ENCODE data around the gene UBE2Z.
A peak's percentile ranks its signal among the peaks of the same experiment; 100 is the strongest.
"Not testable (repeated sequence)": the region's sequence is repeated elsewhere in the genome, so short reads cannot be mapped to it uniquely, and the experiment has no call there.

Gene UBE2Z

GRCh38 chr17:48908047-48908843 lies at the start of gene UBE2Z:
UBE2Z (plus strand) TSS chr17:48908407; CDS start chr17:48908504, 97 bp downstream.
- peak; percentile 89 for DNase-seq

GRCh38 chr17:48860034-48860433 lies 48.2 kb upstream of the UBE2Z start:
- DNase-seq, result no peak

DNA sequence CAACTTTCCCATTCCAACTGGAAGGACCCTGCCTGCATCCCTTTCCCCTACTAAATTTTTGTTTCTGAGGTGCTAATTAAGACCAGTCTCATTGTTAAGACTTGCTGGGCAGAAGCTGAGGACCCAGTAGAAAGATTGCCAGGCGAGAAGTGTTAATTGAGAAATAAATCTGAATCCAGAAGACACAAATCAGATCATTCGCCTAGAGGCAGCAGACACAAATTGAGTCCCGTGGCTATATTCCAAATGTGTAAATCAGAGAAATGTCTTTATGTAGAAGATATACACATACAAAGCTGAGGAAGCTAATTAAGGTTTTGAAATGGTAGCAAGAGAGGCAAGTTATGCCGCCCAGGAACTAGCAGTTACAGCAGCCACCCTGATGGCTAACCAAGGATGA lies 47.8 kb upstream of the UBE2Z start:
- no peak for DNase-seq

GRCh38 chr17:48868916-48869500 lies 39.2 kb upstream of the UBE2Z start:
- DNase-seq, result no peak

- DNase-seq, result no peak
These were observed 38.3 kb upstream of the UBE2Z start for GRCh38 chr17:48869821-48870318.

- no peak for DNase-seq
These were observed 37.1 kb upstream of the UBE2Z start for GRCh38 chr17:48871035-48871550.

- no peak for DNase-seq
These were observed 36.5 kb upstream of the UBE2Z start for GRCh38 chr17:48871551-48872351.

GRCh38 chr17:48872409-48872808 lies 35.8 kb upstream of the UBE2Z start:
- not testable (repeated sequence) for DNase-seq

GRCh38 chr17:48873209-48873608 lies 35.0 kb upstream of the UBE2Z start:
- no peak for DNase-seq

GRCh38 chr17:48873696-48874443 lies 34.3 kb upstream of the UBE2Z start:
- no peak for DNase-seq

- peak; percentile 76 for DNase-seq
These were observed 29.0 kb upstream of the UBE2Z start for GRCh38 chr17:48878920-48879898.

DNA sequence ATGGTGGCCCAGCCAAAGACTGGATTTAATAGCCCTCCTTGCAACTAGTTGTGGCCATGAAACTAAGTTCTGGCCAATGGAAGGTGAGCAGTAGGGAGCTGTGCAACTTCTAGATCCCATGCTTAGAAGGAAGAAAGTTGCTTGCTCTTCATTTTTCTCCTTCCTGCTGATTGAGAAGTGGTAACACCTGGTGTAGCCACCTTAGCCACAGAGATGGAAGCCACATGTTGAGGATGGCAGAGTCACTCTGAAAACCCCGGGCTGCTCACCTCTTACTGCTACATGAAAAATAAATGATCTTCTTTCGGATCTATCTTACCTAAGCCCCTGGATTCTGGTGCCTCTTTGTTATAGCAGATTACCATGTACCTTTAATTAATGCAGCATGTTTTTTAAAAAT lies 25.9 kb upstream of the UBE2Z start:
- DNase-seq, result no peak

GRCh38 chr17:48883171-48883570 lies 25.0 kb upstream of the UBE2Z start:
- no peak for DNase-seq

DNA sequence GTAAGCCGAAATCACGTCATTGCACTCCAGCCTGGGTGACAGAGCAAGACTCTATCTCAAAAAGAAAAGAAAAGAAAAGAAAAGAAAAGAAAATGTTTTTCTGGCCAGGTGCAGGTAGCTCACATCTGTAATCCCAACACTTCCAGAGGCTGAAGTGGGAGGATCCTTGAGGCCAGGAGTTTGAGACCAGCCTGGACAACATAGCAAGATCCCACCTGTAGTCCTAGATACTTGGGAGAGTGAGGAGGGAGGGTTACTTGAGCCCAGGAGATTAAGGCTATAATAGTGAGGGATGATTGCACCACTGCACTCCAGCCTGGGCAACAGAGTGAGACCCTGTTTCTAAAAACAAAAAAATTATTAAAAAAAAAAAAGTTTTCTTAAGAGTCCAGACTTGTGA lies 18.1 kb upstream of the UBE2Z start:
- no peak for DNase-seq

DNA sequence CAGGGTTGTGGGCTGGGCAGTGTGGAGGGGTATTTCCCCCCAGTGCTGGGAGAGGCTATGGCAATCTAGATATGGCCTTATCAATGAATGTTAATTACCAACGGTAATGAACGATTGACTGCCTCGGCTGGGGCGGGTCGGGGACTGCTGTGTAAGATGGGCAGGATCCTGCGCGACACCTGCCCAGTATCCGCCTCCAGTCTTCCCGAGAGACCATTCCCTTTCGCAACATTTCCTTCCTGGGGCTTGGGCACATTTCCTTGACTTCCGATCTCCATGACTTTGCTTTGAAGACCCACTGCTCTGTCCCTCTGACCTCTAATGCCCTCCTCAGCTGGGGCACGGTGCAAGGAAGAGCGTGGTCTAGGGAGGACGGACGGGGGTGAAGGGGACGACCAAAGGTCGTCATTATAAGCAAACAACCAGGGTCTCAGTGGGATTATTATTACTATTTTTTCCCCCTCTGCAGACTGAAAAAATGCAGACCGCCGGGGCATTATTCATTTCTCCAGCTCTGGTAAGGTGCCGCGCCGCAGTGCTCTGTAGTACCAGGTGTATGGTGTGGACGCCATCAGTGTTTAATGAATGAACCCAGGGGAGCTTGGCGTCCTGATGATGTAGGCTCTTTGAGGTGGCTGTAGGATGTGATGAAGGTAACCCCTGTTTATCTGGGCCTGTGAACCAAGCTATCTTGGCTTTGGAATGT lies 15.1 kb upstream of the UBE2Z start:
- DNase-seq, result no peak

DNA sequence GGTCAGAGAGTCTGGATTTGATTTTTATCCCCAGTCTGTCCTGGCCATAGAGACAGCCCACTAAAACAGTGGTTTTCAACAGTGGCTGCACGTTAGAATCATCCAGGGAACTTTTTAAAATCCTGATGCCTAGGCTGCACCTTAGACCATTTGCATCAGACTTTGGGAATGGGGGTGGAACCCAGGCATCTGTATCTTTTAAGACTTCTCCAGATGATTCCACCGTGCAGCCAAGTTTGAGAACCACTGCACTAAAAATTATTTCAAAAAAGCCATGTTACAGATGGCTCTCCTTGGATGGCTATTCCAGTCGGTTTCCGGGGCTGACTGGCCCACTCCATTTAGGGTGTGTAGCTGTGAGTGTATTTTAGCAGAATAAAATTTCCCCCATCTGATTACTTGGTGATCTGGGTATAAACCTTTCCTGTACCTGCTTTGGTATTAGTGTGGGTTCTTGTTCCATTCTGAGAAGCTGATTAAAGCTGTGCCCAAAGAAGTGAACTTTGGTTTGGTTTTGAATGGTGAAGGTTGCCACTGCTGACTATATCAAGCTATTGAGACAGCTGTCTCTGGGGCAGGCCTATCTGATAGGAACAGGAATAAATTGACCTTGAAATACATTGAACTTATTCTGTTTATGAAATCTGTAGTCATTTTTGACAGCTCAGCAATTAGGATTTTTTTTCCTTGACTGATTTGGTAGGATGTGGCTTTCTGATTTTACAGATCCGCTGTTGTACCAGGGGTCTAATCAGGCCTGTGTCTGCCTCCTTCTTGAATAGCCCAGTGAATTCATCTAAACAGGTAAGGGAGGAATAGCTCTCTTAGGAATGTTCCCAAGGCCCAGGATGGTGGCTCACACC lies 14.3 kb upstream of the UBE2Z start:
- no peak for DNase-seq

DNA sequence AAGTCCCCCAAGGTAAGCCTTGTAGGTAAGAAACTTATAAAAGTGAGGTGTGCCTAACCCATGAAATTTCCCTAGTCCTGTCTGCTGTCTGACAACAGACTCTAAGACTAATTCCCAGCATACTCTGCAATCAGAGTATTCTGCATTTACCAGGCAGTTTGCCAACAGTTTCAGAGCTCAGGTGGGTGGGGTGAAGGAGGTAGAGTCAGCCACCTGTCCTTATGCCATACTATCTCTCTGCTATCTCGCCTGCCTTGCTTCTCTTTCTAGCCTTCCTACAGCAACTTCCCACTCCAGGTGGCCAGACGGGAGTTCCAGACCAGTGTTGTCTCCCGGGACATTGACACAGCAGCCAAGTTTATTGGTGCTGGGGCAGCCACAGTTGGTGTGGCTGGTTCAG lies 13.3 kb upstream of the UBE2Z start:
- DNase-seq, result no peak

GRCh38 chr17:48901241-48901640 lies 7.0 kb upstream of the UBE2Z start:
- no peak for DNase-seq

DNA sequence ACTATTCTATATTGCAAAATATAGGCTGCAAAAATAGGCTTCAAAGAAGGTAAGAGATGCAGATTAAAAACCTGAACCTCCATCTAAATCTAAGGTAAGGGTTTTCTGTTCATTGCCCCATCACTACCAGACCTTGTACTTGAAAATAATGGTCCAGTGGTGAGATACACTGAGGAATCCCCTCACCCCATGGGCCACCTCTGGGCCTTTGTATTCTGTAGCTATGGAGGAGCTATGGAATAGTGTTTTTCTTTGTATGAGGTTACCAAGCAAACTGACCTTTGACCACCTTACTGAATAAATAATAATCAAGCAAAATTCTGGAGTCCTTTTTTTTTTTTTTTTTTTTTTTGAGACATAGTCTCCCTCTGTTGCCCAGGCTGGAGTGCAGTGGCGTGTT lies 4.8 kb upstream of the UBE2Z start:
- DNase-seq, result no peak

DNA sequence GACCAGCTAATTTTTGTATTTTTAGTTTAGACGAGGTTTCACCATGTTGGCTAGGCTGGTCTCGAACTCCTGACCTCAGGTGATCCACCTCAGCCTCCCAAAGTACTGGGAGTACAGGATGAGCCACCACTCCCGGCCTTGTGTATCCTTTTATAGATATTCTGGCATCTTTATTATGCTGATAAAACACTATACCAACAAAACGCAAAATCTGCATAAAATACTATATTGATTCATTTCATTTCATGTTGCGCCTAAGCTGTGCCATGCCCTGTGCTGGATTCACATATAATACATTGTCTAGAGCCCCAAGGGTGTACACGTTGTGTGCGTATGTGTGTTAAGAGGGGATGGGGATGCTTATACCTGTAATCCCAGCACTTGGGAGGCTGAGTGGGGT lies 3.8 kb upstream of the UBE2Z start:
- no peak for DNase-seq
